HepG2 (cell line): ENCODE data around the gene ZFP36L2. TPM values are rescaled to one million over a fixed set of nuclear protein-coding genes. Genes with fewer than 3 reads are reported as not detected.

Experiments used
- AHR ChIP-seq: IDR thresholded peaks from 2 replicates; pipeline ENCODE4 v1.6.1; 2018; ENCODE audit warnings: missing genetic modification reagents, missing compliant biosample characterization
- ATF1 ChIP-seq: IDR thresholded peaks from 2 replicates; pipeline ENCODE4 v1.6.1; 2016; ENCODE audit warnings: mild to moderate bottlenecking, control low read depth
- ATF3 ChIP-seq: sonication (generic); formaldehyde crosslinking; IDR thresholded peaks from 2 replicates; pipeline ENCODE4 v1.4.0; 2020; ENCODE audit warnings: missing genetic modification reagents
- CHD2 ChIP-seq: IDR thresholded peaks from 2 replicates; pipeline ENCODE4 v1.6.1; 2011; ENCODE audit warnings: low read depth, low read length, improper control_type of control experiment
- FOXO1 ChIP-seq: sonication (generic); formaldehyde crosslinking; IDR thresholded peaks from 2 replicates; pipeline ENCODE4 v1.4.0; 2020; ENCODE audit warnings: missing genetic modification reagents
- IKZF1 ChIP-seq: fragments of 450-650 bp; IDR thresholded peaks from 2 replicates; pipeline ENCODE4 v1.7.1; 2016
- KDM2A ChIP-seq: sonication (generic); formaldehyde crosslinking; IDR thresholded peaks from 2 replicates; pipeline ENCODE4 v1.4.0; 2020; ENCODE audit warnings: low read depth, missing genetic modification reagents, borderline replicate concordance
- KMT2B ChIP-seq: IDR thresholded peaks from 2 replicates; pipeline ENCODE4 v1.6.1; 2016; ENCODE audit warnings: missing genetic modification reagents, missing compliant biosample characterization
- MAF1 ChIP-seq: sonication (generic); formaldehyde crosslinking; IDR thresholded peaks from 2 replicates; pipeline ENCODE4 v1.5.0; 2020; ENCODE audit warnings: missing genetic modification reagents, borderline replicate concordance
- NFRKB ChIP-seq: fragments of 450-650 bp; IDR thresholded peaks from 2 replicates; pipeline ENCODE4 v1.6.1; 2017
- PHF8 ChIP-seq: sonication (generic); formaldehyde crosslinking; IDR thresholded peaks from 2 replicates; pipeline ENCODE4 v1.5.0; 2020; ENCODE audit warnings: missing genetic modification reagents
- SALL2 ChIP-seq: sonication (generic); formaldehyde crosslinking; IDR thresholded peaks from 2 replicates; pipeline ENCODE4 v1.8.1; 2023; ENCODE audit warnings: mild to moderate bottlenecking, missing genetic modification reagents, inconsistent platforms
- ZNF225 ChIP-seq: sonication (generic); formaldehyde crosslinking; IDR thresholded peaks from 2 replicates; pipeline ENCODE4 v1.4.0; 2020; ENCODE audit warnings: mild to moderate bottlenecking, missing genetic modification reagents
- ZNF253 ChIP-seq: sonication (generic); formaldehyde crosslinking; IDR thresholded peaks from 2 replicates; pipeline ENCODE4 v1.8.0; 2022; ENCODE audit warnings: mild to moderate bottlenecking, missing genetic modification reagents, borderline replicate concordance
- ZNF282 ChIP-seq: fragments of 450-650 bp; IDR thresholded peaks from 2 replicates; pipeline ENCODE4 v1.6.1; 2018; ENCODE audit not compliant: partially characterized antibody
- ZNF562 ChIP-seq: sonication (generic); formaldehyde crosslinking; IDR thresholded peaks from 2 replicates; pipeline ENCODE4 v1.8.0; 2022; ENCODE audit warnings: missing genetic modification reagents, borderline replicate concordance
- ZNF746 ChIP-seq: sonication (generic); formaldehyde crosslinking; IDR thresholded peaks from 2 replicates; pipeline ENCODE4 v1.8.0; 2022; ENCODE audit warnings: mild to moderate bottlenecking, missing genetic modification reagents
- ZNF83 ChIP-seq: sonication (generic); formaldehyde crosslinking; IDR thresholded peaks from 2 replicates; pipeline ENCODE4 v1.4.0; 2020; ENCODE audit warnings: missing genetic modification reagents, mild to moderate bottlenecking, borderline replicate concordance
- polyA plus RNA-seq, 8 experiments: library from polyadenylated mRNA; depleted of rRNA in 3 of 8; stranded (reverse) in 7 of 8; unstranded in 1 of 8; fragments of >200 nt; fragmentation: Illumina TruSeq in 4 of 8; extraction: Trizol in 4 of 8; gene quantifications; 2 replicates each; pipeline versions ENCODE4 v1.2.1 to v1.2.3, GENCODE V29; 2011 to 2016; ENCODE audit warnings: low read depth in 4 of 8, missing spikeins in 1 of 8, mixed read lengths in 1 of 8; ENCODE audit not compliant: insufficient read depth in 1 of 8
- total RNA-seq, 5 experiments: library from RNA; depleted of rRNA; stranded (reverse); fragments of >200 nt; fragmentation: Illumina TruSeq; extraction: Trizol; gene quantifications; 2 replicates each; pipeline ENCODE4 v1.2.3, GENCODE V29; 2016; ENCODE audit warnings: low read depth in 1 of 5
- TF ChIP-seq, protein P1 (sequence below): sonication (generic); formaldehyde crosslinking; IDR thresholded peaks from 2 replicates; pipeline ENCODE4 v1.4.0; 2020; ENCODE audit warnings: mild to moderate bottlenecking, missing genetic modification reagents
- TF ChIP-seq, protein P2 (sequence below): sonication (generic); formaldehyde crosslinking; IDR thresholded peaks from 2 replicates; pipeline ENCODE4 v1.8.1; 2022; ENCODE audit warnings: low read depth, mild to moderate bottlenecking, missing genetic modification reagents
- TF ChIP-seq, protein P3 (sequence below), 2 experiments: sonication (generic) in 1 of 2; formaldehyde crosslinking in 1 of 2; IDR thresholded peaks; 2 replicates each; pipeline versions ENCODE4 v1.4.0 to v1.6.1; 2018 to 2020; ENCODE audit warnings: missing genetic modification reagents in 2 of 2, borderline replicate concordance in 1 of 2, low read depth in 1 of 2, mild to moderate bottlenecking in 1 of 2, missing biosample characterization in 1 of 2

The ZFP36L2 gene
- total and polyA plus RNA-seq, 2 of the 13 experiments (the other 11 are each of a cell fraction or from before 2014, with no cell fraction given), result 11.2 to 21.8 TPM

DNA sequence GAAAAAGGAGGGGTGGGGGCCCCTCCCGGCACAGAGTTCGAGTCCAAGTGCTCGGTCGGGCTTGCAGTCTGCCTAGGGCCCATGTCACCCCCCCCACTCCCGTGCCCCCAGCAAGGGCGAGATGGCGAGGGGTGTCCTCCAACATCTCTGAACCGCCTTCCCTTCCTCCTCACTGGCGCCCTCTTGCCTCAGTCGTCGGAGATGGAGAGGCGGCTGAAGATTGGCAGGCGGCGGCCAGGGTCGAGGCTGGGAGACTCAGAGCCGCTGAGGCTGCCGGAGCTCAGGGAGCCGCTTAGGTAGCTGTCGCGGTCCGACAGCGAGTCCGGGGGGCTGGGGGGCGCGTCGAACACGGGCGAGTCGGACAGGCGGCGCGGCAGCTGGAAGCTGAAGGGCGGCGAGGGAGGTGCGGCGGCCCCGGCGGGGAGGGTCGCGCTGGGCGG, 2.3 kb downstream of the ZFP36L2 start (continued):
- TF ChIP-seq, protein P1, sequence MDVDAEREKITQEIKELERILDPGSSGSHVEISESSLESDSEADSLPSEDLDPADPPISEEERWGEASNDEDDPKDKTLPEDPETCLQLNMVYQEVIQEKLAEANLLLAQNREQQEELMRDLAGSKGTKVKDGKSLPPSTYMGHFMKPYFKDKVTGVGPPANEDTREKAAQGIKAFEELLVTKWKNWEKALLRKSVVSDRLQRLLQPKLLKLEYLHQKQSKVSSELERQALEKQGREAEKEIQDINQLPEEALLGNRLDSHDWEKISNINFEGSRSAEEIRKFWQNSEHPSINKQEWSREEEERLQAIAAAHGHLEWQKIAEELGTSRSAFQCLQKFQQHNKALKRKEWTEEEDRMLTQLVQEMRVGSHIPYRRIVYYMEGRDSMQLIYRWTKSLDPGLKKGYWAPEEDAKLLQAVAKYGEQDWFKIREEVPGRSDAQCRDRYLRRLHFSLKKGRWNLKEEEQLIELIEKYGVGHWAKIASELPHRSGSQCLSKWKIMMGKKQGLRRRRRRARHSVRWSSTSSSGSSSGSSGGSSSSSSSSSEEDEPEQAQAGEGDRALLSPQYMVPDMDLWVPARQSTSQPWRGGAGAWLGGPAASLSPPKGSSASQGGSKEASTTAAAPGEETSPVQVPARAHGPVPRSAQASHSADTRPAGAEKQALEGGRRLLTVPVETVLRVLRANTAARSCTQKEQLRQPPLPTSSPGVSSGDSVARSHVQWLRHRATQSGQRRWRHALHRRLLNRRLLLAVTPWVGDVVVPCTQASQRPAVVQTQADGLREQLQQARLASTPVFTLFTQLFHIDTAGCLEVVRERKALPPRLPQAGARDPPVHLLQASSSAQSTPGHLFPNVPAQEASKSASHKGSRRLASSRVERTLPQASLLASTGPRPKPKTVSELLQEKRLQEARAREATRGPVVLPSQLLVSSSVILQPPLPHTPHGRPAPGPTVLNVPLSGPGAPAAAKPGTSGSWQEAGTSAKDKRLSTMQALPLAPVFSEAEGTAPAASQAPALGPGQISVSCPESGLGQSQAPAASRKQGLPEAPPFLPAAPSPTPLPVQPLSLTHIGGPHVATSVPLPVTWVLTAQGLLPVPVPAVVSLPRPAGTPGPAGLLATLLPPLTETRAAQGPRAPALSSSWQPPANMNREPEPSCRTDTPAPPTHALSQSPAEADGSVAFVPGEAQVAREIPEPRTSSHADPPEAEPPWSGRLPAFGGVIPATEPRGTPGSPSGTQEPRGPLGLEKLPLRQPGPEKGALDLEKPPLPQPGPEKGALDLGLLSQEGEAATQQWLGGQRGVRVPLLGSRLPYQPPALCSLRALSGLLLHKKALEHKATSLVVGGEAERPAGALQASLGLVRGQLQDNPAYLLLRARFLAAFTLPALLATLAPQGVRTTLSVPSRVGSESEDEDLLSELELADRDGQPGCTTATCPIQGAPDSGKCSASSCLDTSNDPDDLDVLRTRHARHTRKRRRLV (CRISPR knock-in tag), result no peak
- TF ChIP-seq MAF1 (CRISPR knock-in tag), result no peak
- TF ChIP-seq KMT2B (CRISPR knock-in tag), result no peak; the same call in 1 of the 2 replicates
- no peak; the same call in 1 of the 2 replicates for TF ChIP-seq ZNF83 (CRISPR knock-in tag)
- no peak for TF ChIP-seq IKZF1
- peak; percentile 68; the same call in 1 of the 2 replicates for TF ChIP-seq ZNF225 (CRISPR knock-in tag)
- TF ChIP-seq ZNF282, result no peak
- 0 out of 2 replicates have a peak, but pooled peaks have one; percentile 33 for TF ChIP-seq ZNF253
- no peak for TF ChIP-seq NFRKB
- no peak for TF ChIP-seq ATF3 (CRISPR knock-in tag)
- TF ChIP-seq PHF8 (CRISPR knock-in tag), result peak; percentile 68
- no peak for TF ChIP-seq ATF1
- TF ChIP-seq, protein P2, sequence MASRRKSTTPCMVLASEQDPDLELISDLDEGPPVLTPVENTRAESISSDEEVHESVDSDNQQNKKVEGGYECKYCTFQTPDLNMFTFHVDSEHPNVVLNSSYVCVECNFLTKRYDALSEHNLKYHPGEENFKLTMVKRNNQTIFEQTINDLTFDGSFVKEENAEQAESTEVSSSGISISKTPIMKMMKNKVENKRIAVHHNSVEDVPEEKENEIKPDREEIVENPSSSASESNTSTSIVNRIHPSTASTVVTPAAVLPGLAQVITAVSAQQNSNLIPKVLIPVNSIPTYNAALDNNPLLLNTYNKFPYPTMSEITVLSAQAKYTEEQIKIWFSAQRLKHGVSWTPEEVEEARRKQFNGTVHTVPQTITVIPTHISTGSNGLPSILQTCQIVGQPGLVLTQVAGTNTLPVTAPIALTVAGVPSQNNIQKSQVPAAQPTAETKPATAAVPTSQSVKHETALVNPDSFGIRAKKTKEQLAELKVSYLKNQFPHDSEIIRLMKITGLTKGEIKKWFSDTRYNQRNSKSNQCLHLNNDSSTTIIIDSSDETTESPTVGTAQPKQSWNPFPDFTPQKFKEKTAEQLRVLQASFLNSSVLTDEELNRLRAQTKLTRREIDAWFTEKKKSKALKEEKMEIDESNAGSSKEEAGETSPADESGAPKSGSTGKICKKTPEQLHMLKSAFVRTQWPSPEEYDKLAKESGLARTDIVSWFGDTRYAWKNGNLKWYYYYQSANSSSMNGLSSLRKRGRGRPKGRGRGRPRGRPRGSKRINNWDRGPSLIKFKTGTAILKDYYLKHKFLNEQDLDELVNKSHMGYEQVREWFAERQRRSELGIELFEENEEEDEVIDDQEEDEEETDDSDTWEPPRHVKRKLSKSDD, result peak; percentile 55; the same call in 1 of the 2 replicates
- no peak for TF ChIP-seq FOXO1 (CRISPR knock-in tag)
- no peak for TF ChIP-seq ZNF562 (CRISPR knock-in tag)
- 0 out of 2 replicates have a peak, but pooled peaks have one; percentile 21 for TF ChIP-seq ZNF746 (CRISPR knock-in tag)
- no peak; the same call in 1 of the 2 replicates for TF ChIP-seq CHD2
- peak; percentile 67; the same call in 1 of the 2 replicates for TF ChIP-seq AHR
- peak; percentile 20; the same call in 1 of the 2 replicates for TF ChIP-seq SALL2
- TF ChIP-seq, protein P3, sequence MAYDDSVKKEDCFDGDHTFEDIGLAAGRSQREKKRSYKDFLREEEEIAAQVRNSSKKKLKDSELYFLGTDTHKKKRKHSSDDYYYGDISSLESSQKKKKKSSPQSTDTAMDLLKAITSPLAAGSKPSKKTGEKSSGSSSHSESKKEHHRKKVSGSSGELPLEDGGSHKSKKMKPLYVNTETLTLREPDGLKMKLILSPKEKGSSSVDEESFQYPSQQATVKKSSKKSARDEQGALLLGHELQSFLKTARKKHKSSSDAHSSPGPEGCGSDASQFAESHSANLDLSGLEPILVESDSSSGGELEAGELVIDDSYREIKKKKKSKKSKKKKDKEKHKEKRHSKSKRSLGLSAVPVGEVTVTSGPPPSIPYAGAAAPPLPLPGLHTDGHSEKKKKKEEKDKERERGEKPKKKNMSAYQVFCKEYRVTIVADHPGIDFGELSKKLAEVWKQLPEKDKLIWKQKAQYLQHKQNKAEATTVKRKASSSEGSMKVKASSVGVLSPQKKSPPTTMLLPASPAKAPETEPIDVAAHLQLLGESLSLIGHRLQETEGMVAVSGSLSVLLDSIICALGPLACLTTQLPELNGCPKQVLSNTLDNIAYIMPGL (CRISPR knock-in tag; IDR thresholded peaks at IDR 0.05; ENCODE audit: borderline replicate concordance in 1 of 2, low read depth in 1 of 2), result peak; percentile 77 to 92
- peak; percentile 84 for TF ChIP-seq KDM2A (CRISPR knock-in tag)
